ENCODE measurements around the gene SYT1. TPM values are rescaled to one million over a fixed set of nuclear protein-coding genes. Genes with fewer than 3 reads are reported as not detected.

SYT1 gene
- total RNA-seq, 1 experiment from 2014 or later, result 44.9 TPM

- DNase-seq (ENCODE audit: low read depth, low spot score), result no peak
- no peaks in the 10 kb centered on the region for H3K27me3 ChIP-seq (ENCODE audit: insufficient read depth, low read length)
- H3K9me2 ChIP-seq (ENCODE audit: insufficient read depth), result no peaks in the 10 kb centered on the region
- no peak overlapping the region for H2AFZ ChIP-seq (ENCODE audit: low read depth, low read length, poor library complexity, severe bottlenecking)
- H3K79me2 ChIP-seq (ENCODE audit: insufficient read depth, low read length), result peaks cover 96% of the 10 kb centered on the region
- intact Hi-C loops (cut with micrococcal nuclease), result no loop called here
- ChIA-PET RAD21 (ENCODE audit: low non-redundant PET in 1 of 2, low total read pairs in 2 of 2, uncharacterized antibody in 2 of 2, unreplicated experiment in 2 of 2) (no interaction called here), POLR2A (no interaction called here), CTCF (no interaction called here)
- no peaks in the 10 kb centered on the region for H3K36me3 ChIP-seq (ENCODE audit: control insufficient read depth in 1 of 2, insufficient read depth in 2 of 2, low read length in 2 of 2)
- no peak overlapping the region; the same call in 1 of the 2 replicates for H3K27ac ChIP-seq (ENCODE audit: low read depth, low read length)
- H3K4me2 ChIP-seq (ENCODE audit: low read length), result no peak overlapping the region
- no peak overlapping the region for H3K4me3 ChIP-seq (replicated peaks in 1 of 2; ENCODE audit: low read depth in 1 of 2, low read length in 2 of 2)
- H3K9ac ChIP-seq (ENCODE audit: low read length), result no peak overlapping the region
- no peak for ATAC-seq
- peaks cover 7 to 34% of the 10 kb centered on the region in 2 experiments; a peak in 3 of 4 replicates for H3K4me1 ChIP-seq (ENCODE audit: control insufficient read depth in 1 of 2, insufficient read depth in 2 of 2, low read length in 2 of 2)
- no peaks in the 10 kb centered on the region for H4K20me1 ChIP-seq (ENCODE audit: insufficient read depth)
- TF ChIP-seq YY1 (IDR thresholded peaks at IDR 0.05; ENCODE audit: extremely low read depth, insufficient replicate concordance, low read depth, low read length), result no peak
- no peak for TF ChIP-seq EGR1 (IDR thresholded peaks at IDR 0.05; ENCODE audit: low read depth)
- no TSS peak for BruUV-seq (replicated peaks)
- no peaks in the 10 kb centered on the region for H3K9me3 ChIP-seq (ENCODE audit: control insufficient read depth in 1 of 2, insufficient read depth in 1 of 2, low read depth in 1 of 2, low read length in 2 of 2)
Observed at GRCh38 chr12:78871566-78871965, 7.0 kb downstream of the SYT1 start.

- H3K9me3 ChIP-seq (ENCODE audit: control insufficient read depth in 1 of 2, insufficient read depth in 1 of 2, low read depth in 1 of 2, low read length in 2 of 2), result no peaks in the 10 kb centered on the region
- peak; percentile 38 for ATAC-seq
Observed at GRCh38 chr12:78878459-78878858, 13.9 kb downstream of the SYT1 start.

More at GRCh38 chr12:78878459-78878858, 13.9 kb downstream of the SYT1 start:
- H3K27me3 ChIP-seq (ENCODE audit: insufficient read depth, low read length), result no peaks in the 10 kb centered on the region
- H4K20me1 ChIP-seq (ENCODE audit: insufficient read depth), result no peaks in the 10 kb centered on the region
- H3K4me3 ChIP-seq (replicated peaks in 1 of 2; ENCODE audit: low read depth in 1 of 2, low read length in 2 of 2), result no peak overlapping the region
- H3K4me2 ChIP-seq (ENCODE audit: low read length), result peak overlapping the region; percentile 35
- ChIA-PET RAD21 (ENCODE audit: low non-redundant PET in 1 of 2, low total read pairs in 2 of 2, uncharacterized antibody in 2 of 2, unreplicated experiment in 2 of 2) (no interaction called here), CTCF (no interaction called here), POLR2A (no interaction called here)
- TF ChIP-seq JUND (IDR thresholded peaks at IDR 0.05), result peak; percentile 58
- TF ChIP-seq FOSL1 (IDR thresholded peaks at IDR 0.05; ENCODE audit: low read depth), result peak; percentile 41; the same call in 1 of the 2 replicates
- TF ChIP-seq SP1 (IDR thresholded peaks at IDR 0.05; ENCODE audit: low read depth), result peak; percentile 46
- no peak for TF ChIP-seq TCF7L2 (IDR thresholded peaks at IDR 0.05; ENCODE audit: borderline replicate concordance, extremely low read depth, insufficient read depth, insufficient read length)
- TF ChIP-seq CBX3 (IDR thresholded peaks at IDR 0.05; ENCODE audit: low read depth), result 0 out of 2 replicates have a peak, but pooled peaks have one; percentile 8
- TF ChIP-seq CEBPB (IDR thresholded peaks at IDR 0.05; ENCODE audit: low read depth), result no peak
- no peak for DNase-seq (ENCODE audit: low read depth, low spot score)
- BruUV-seq (replicated peaks), result no TSS peak
- peak overlapping the region; percentile 70 for H3K27ac ChIP-seq (ENCODE audit: low read depth, low read length)
- no peaks in the 10 kb centered on the region for H3K36me3 ChIP-seq (ENCODE audit: control insufficient read depth in 1 of 2, insufficient read depth in 2 of 2, low read length in 2 of 2)
- H3K79me2 ChIP-seq (ENCODE audit: insufficient read depth, low read length), result peaks cover 66% of the 10 kb centered on the region
- H3K9ac ChIP-seq (ENCODE audit: low read length), result no peak overlapping the region
- intact Hi-C loops (cut with micrococcal nuclease), result no loop called here
- H3K9me2 ChIP-seq (ENCODE audit: insufficient read depth), result no peaks in the 10 kb centered on the region
- H3K4me1 ChIP-seq (ENCODE audit: control insufficient read depth in 1 of 2, insufficient read depth in 2 of 2, low read length in 2 of 2), result peaks cover 49 to 64% of the 10 kb centered on the region in 2 experiments
- H2AFZ ChIP-seq (ENCODE audit: low read depth, low read length, poor library complexity, severe bottlenecking), result no peak overlapping the region

Data from HCT116 (cell line).